Naive thymus-derived CD8-positive, alpha-beta T cell (primary cell): ENCODE measurements around the gene PPP1CA. TPM values are rescaled to one million over a fixed set of nuclear protein-coding genes. Genes with fewer than 3 reads are reported as not detected.

Source experiments
- ATAC-seq, 2 donors: fragments of 150-1000 bp; cut with Tn5 transposase in 1 of 2; sonication (Bioruptor Pico), chemical (Tn5 transposase) in 1 of 2; 1 replicate in 1 of 2; 2 replicates in 1 of 2; pipeline ENCODE4 v1.10.0; 2021; ENCODE audit warnings: mild to moderate bottlenecking in 2 of 2, moderate library complexity in 2 of 2
- POLR2A ChIA-PET: fragments of 350-600 bp; sonication (Branson Sonifier 250); formaldehyde crosslinking; loops from one replicate; lab custom pipeline; 2021; ENCODE audit warnings: antibody characterized with exemption; lab: Charles Lee
- DNase-seq, 10 donors: peaks; one replicate each; pipeline versions ENCODE4 v3.0.0 to v3.0.0-alpha.2; 2020 to 2022
- H3K27ac Mint-ChIP-seq, 10 donors: one replicate each; pipeline ENCODE4 v1.8.0; 2020 to 2022; ENCODE audit warnings: mild to moderate bottlenecking in 10 of 10, mixed read lengths in 10 of 10, moderate library complexity in 4 of 10, inconsistent platforms in 1 of 10
- H3K27me3 Mint-ChIP-seq, 5 donors: one replicate each; pipeline ENCODE4 v1.8.0; 2021 to 2022; ENCODE audit warnings: mixed read lengths in 5 of 5
- H3K36me3 Mint-ChIP-seq, 3 donors: one replicate each; pipeline ENCODE4 v1.8.0; 2020 to 2022; ENCODE audit warnings: mixed read lengths in 3 of 3, mild to moderate bottlenecking in 2 of 3, inconsistent platforms in 1 of 3
- H3K4me1 Mint-ChIP-seq, 4 donors: one replicate each; pipeline ENCODE4 v1.8.0; 2021 to 2022; ENCODE audit warnings: mixed read lengths in 4 of 4
- H3K4me3 Mint-ChIP-seq, 10 donors: one replicate each; pipeline ENCODE4 v1.8.0; 2020 to 2022; ENCODE audit warnings: mild to moderate bottlenecking in 10 of 10, mixed read lengths in 10 of 10, moderate library complexity in 6 of 10, inconsistent platforms in 1 of 10
- H3K9me3 Mint-ChIP-seq, 9 donors: one replicate each; pipeline ENCODE4 v1.8.0; 2020 to 2022; ENCODE audit warnings: mixed read lengths in 9 of 9, mild to moderate bottlenecking in 3 of 9, inconsistent platforms in 1 of 9, moderate library complexity in 1 of 9
- polyA plus RNA-seq, 3 donors: library from polyadenylated mRNA; unstranded; fragments of 300-500 nt; fragmentation: Illumina TruSeq; gene quantifications; one replicate each; pipeline ENCODE4 v1.2.3, GENCODE V29; 2021
- total RNA-seq, 8 experiments: library from RNA in 2 of 8; stranded (reverse) in 2 of 8; gene quantifications; one replicate each; pipeline ENCODE4 v1.2.3 and lab custom pipeline; 2021 to 2026

Gene PPP1CA
- total and polyA plus RNA-seq, 5 experiments from 2014 or later = 141 to 518 (median 357) TPM

- Mint-ChIP-seq H3K27ac (peak overlapping the region; percentile 98 to 100 (median 99)), H3K9me3 (no peaks in the 10 kb centered on the region), H3K4me3 (peak overlapping the region; percentile 93 to 100 (median 97)), H3K36me3 (no peaks in the 10 kb centered on the region), H3K27me3 (no peaks in the 10 kb centered on the region), H3K4me1 (peaks cover 24 to 85% (median 63%) of the 10 kb centered on the region in 4 donors)
- peak; percentile 67 to 68 for ATAC-seq
- DNase-seq = peak in 1 of 10 donors; percentile 57
- POLR2A ChIA-PET = interaction anchor here (0.8 to 19.8 kb wide), 38 partner anchors 8 to 1035 kb away, joined by 3 to 493 read pairs (median 8); partner anchors contain the start of genes AIP, ANKRD13D, CD248 and CDK2AP2
Observed at GRCh38 chr11:67352546-67353316, 48.9 kb downstream of the PPP1CA start.

GRCh38 chr11:67351275-67352005 is 50.2 kb downstream of the PPP1CA start:
- Mint-ChIP-seq H3K27me3 (no peaks in the 10 kb centered on the region), H3K27ac (peak overlapping the region; percentile 92 to 100 (median 96)), H3K4me1 (peaks cover 23 to 75% (median 62%) of the 10 kb centered on the region in 4 donors), H3K36me3 (no peaks in the 10 kb centered on the region), H3K9me3 (no peaks in the 10 kb centered on the region), H3K4me3 (peak overlapping the region; percentile 64 to 100 (median 96))
- DNase-seq (peak; percentile 39 to 76 (median 66)), ATAC-seq (peak in 1 of 2 donors; percentile 8)
- POLR2A ChIA-PET = interaction anchor here (0.7 to 19.8 kb wide), 20 partner anchors 13 to 154 kb away, joined by 3 to 493 read pairs (median 5); partner anchors contain the start of genes AIP, ANKRD13D, CLCF1 and GRK2

DNA sequence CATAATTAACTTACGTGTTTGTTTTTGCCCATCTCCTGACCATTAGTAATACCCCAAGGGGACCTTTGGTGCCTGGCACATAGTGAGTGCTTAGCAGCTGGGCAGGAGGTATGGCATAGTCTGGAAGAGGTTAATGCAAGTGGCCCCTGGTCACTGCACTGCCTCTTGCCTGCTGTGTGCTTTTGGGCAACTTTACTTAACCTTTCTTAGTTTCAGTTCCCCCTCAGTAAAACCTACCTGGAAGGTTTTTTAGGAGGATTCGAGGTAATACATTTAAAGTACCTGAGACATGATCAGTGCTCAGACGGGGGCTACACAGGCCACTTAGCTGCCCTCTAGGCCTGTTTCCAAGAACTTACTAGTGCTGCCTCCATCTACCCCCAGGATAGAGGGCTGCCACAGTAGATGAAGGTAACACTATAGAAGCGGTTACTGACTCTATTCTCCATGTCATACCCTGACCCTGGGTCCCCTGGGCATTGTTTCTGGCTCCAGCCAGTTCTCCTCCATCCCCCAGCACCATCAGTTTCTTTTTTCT is 51.7 kb downstream of the PPP1CA start:
- peaks cover 33 to 79% (median 75%) of the 10 kb centered on the region in 4 donors for H3K4me1 Mint-ChIP-seq
- H3K27ac Mint-ChIP-seq = peak overlapping the region; percentile 60 to 97 (median 82)
- no peak for DNase-seq

GRCh38 chr11:67349457-67349856 is 52.2 kb downstream of the PPP1CA start:
- DNase-seq (no peak), ATAC-seq (no peak)
- H3K27ac Mint-ChIP-seq = peak overlapping the region; percentile 69 to 97 (median 82)
- no peaks in the 10 kb centered on the region for H3K9me3 Mint-ChIP-seq
- POLR2A ChIA-PET = interaction anchor here (0.7 to 19.8 kb wide), 8 partner anchors 28 to 82 kb away, joined by 3 to 493 read pairs (median 4); partner anchors contain the start of genes CLCF1, RAD9A and TBC1D10C
- H3K36me3 Mint-ChIP-seq = no peaks in the 10 kb centered on the region
- peak overlapping the region in 1 of 10 donors; percentile 6 for H3K4me3 Mint-ChIP-seq
- peaks cover 33 to 80% (median 76%) of the 10 kb centered on the region in 4 donors for H3K4me1 Mint-ChIP-seq
- no peaks in the 10 kb centered on the region for H3K27me3 Mint-ChIP-seq

More for the DNA sequence above, 51.7 kb downstream of the PPP1CA start:
- H3K9me3 Mint-ChIP-seq = no peaks in the 10 kb centered on the region
- peak overlapping the region in 2 of 10 donors; percentile 6 to 20 for H3K4me3 Mint-ChIP-seq
- POLR2A ChIA-PET = interaction anchor here (0.7 to 19.8 kb wide), 10 partner anchors 28 to 91 kb away, joined by 3 to 493 read pairs (median 4); partner anchors contain the start of genes CLCF1, GRK2, RAD9A and TBC1D10C
- H3K36me3 Mint-ChIP-seq = no peaks in the 10 kb centered on the region
- no peaks in the 10 kb centered on the region for H3K27me3 Mint-ChIP-seq
- ATAC-seq = no peak

- Mint-ChIP-seq H3K9me3 (no peaks in the 10 kb centered on the region), H3K4me1 (peaks cover 36 to 80% (median 76%) of the 10 kb centered on the region in 4 donors), H3K27ac (peak overlapping the region in 9 of 10 donors; percentile 69 to 94 (median 79)), H3K27me3 (no peaks in the 10 kb centered on the region), H3K36me3 (no peaks in the 10 kb centered on the region), H3K4me3 (no peak overlapping the region)
- ATAC-seq = no peak
- POLR2A ChIA-PET = interaction anchor here (0.7 to 19.8 kb wide), 5 partner anchors 31 to 81 kb away, joined by 3 to 493 read pairs (median 5); partner anchors contain the start of genes CLCF1 and RAD9A
- DNase-seq = no peak
Observed at GRCh38 chr11:67349036-67349435, 52.6 kb downstream of the PPP1CA start.

Other genes starting within 250 kb of the PPP1CA start
- 100 to 1,000 TPM; 345 to 354 TPM for gene GRK2, start 135.4 kb downstream of the PPP1CA start, total RNA-seq
- 10 to 100 TPM; 16.8 to 70.7 (median 31.1) TPM for gene GRK2, start 135.4 kb downstream of the PPP1CA start, polyA plus RNA-seq
- 100 to 1,000 TPM; 189 to 206 TPM for gene ANKRD13D, start 112.6 kb downstream of the PPP1CA start, total RNA-seq
- 10 to 100 TPM in 2 of 3 donors, 1 to 10 TPM in 1; 6.0 to 18.3 (median 10.1) TPM for gene ANKRD13D, start 112.6 kb downstream of the PPP1CA start, polyA plus RNA-seq
- gene SSH3, start 98.3 kb downstream of the PPP1CA start, total RNA-seq = 10 to 100 TPM; 18.1 to 25.3 TPM
- gene SSH3, start 98.3 kb downstream of the PPP1CA start, polyA plus RNA-seq = 1 to 10 TPM; 1.7 to 4.5 (median 3.2) TPM
- gene POLD4, start 48.3 kb downstream of the PPP1CA start, total RNA-seq = 100 to 1,000 TPM; 102 to 110 TPM
- gene POLD4, start 48.3 kb downstream of the PPP1CA start, polyA plus RNA-seq = 100 to 1,000 TPM in 2 of 3 donors, 10 to 100 TPM in 1; 87.7 to 105 (median 102) TPM
- 1 to 10 TPM; 1.1 to 1.5 TPM for gene CLCF1, start 28.3 kb downstream of the PPP1CA start, total RNA-seq
- under 1 TPM in 1 of 3 donors, not detected in 2; 0.58 TPM for gene CLCF1, start 28.3 kb downstream of the PPP1CA start, polyA plus RNA-seq
- gene RAD9A, start 9.9 kb downstream of the PPP1CA start, total RNA-seq = 10 to 100 TPM; 47.3 to 58.1 TPM
- 1 to 10 TPM; 6.5 to 9.4 (median 6.6) TPM for gene RAD9A, start 9.9 kb downstream of the PPP1CA start, polyA plus RNA-seq
- gene TBC1D10C, start 2.2 kb upstream of the PPP1CA start, total RNA-seq = 100 to 1,000 TPM; 403 to 419 TPM
- gene TBC1D10C, start 2.2 kb upstream of the PPP1CA start, polyA plus RNA-seq = 100 to 1,000 TPM; 231 to 307 (median 251) TPM
- gene CARNS1, start 13.8 kb upstream of the PPP1CA start, total RNA-seq = 10 to 100 TPM; 18.5 to 21.2 TPM
- 1 to 10 TPM; 2.2 to 3.7 (median 2.3) TPM for gene CARNS1, start 13.8 kb upstream of the PPP1CA start, polyA plus RNA-seq
- gene RPS6KB2, start 26.6 kb upstream of the PPP1CA start, total RNA-seq = 10 to 100 TPM; 80.9 to 82.8 TPM
- 10 to 100 TPM; 41.9 to 45.9 (median 43.2) TPM for gene RPS6KB2, start 26.6 kb upstream of the PPP1CA start, polyA plus RNA-seq
- gene PTPRCAP, start 35.8 kb upstream of the PPP1CA start, total RNA-seq = 100 to 1,000 TPM; 212 to 215 TPM
- 100 to 1,000 TPM; 647 to 717 (median 686) TPM for gene PTPRCAP, start 35.8 kb upstream of the PPP1CA start, polyA plus RNA-seq
- gene CORO1B, start 41.6 kb upstream of the PPP1CA start, total RNA-seq = 10 to 100 TPM; 21.2 to 22.3 TPM
- 10 to 100 TPM in 1 of 3 donors, 1 to 10 TPM in 2; 9.2 to 12.6 (median 9.8) TPM for gene CORO1B, start 41.6 kb upstream of the PPP1CA start, polyA plus RNA-seq
- gene GPR152, start 50.9 kb upstream of the PPP1CA start, total RNA-seq = not detected
- gene GPR152, start 50.9 kb upstream of the PPP1CA start, polyA plus RNA-seq = 1 to 10 TPM in 1 of 3 donors, under 1 TPM in 2; 0.20 to 1.2 (median 0.86) TPM
- gene CABP4, start 53.5 kb upstream of the PPP1CA start, total RNA-seq = 1 to 10 TPM; 2.9 to 3.7 TPM
- under 1 TPM; 0.58 to 0.96 (median 0.62) TPM for gene CABP4, start 53.5 kb upstream of the PPP1CA start, polyA plus RNA-seq
- gene TMEM134, start 67.4 kb upstream of the PPP1CA start, total RNA-seq = 100 to 1,000 TPM; 105 to 111 TPM
- 100 to 1,000 TPM; 128 to 148 (median 144) TPM for gene TMEM134, start 67.4 kb upstream of the PPP1CA start, polyA plus RNA-seq
- 100 to 1,000 TPM; 136 to 141 TPM for gene AIP, start 81.2 kb upstream of the PPP1CA start, total RNA-seq
- 100 to 1,000 TPM; 146 to 169 (median 146) TPM for gene AIP, start 81.2 kb upstream of the PPP1CA start, polyA plus RNA-seq
- 100 to 1,000 TPM; 118 to 120 TPM for gene PITPNM1, start 103.5 kb upstream of the PPP1CA start, total RNA-seq
- gene PITPNM1, start 103.5 kb upstream of the PPP1CA start, polyA plus RNA-seq = 10 to 100 TPM; 13.8 to 36.5 (median 15.9) TPM
- gene CDK2AP2, start 106.3 kb upstream of the PPP1CA start, total RNA-seq = 10 to 100 TPM; 41.8 to 46.4 TPM
- 10 to 100 TPM; 75.9 to 96.8 (median 79.5) TPM for gene CDK2AP2, start 106.3 kb upstream of the PPP1CA start, polyA plus RNA-seq
- gene CABP2, start 121.6 kb upstream of the PPP1CA start, total RNA-seq = not detected
- not detected for gene CABP2, start 121.6 kb upstream of the PPP1CA start, polyA plus RNA-seq
- 100 to 1,000 TPM; 177 to 186 TPM for gene GSTP1, start 182.0 kb upstream of the PPP1CA start, total RNA-seq
- gene GSTP1, start 182.0 kb upstream of the PPP1CA start, polyA plus RNA-seq = 100 to 1,000 TPM; 234 to 278 (median 276) TPM
- 100 to 1,000 TPM; 197 to 199 TPM for gene NDUFV1, start 205.1 kb upstream of the PPP1CA start, total RNA-seq
- 100 to 1,000 TPM; 122 to 123 (median 122) TPM for gene NDUFV1, start 205.1 kb upstream of the PPP1CA start, polyA plus RNA-seq
- 1 to 10 TPM; 2.0 to 3.2 TPM for gene NUDT8, start 228.1 kb upstream of the PPP1CA start, total RNA-seq
- 1 to 10 TPM; 2.7 to 3.1 (median 2.7) TPM for gene NUDT8, start 228.1 kb upstream of the PPP1CA start, polyA plus RNA-seq
- gene TBX10, start 237.9 kb upstream of the PPP1CA start, total RNA-seq = not detected
- gene TBX10, start 237.9 kb upstream of the PPP1CA start, polyA plus RNA-seq = not detected
- gene ACY3, start 248.9 kb upstream of the PPP1CA start, total RNA-seq = not detected
- under 1 TPM in 2 of 3 donors, not detected in 1; 0.29 to 0.64 TPM for gene ACY3, start 248.9 kb upstream of the PPP1CA start, polyA plus RNA-seq